Measurements from ENCODE around the gene TP53RK. TPM values are rescaled to one million over a fixed set of nuclear protein-coding genes. Genes with fewer than 3 reads are reported as not detected.

The TP53RK gene
- polyA plus RNA-seq, 1 of the 3 experiments (the other 2 are of a cell fraction) = 5.5 TPM

DNA sequence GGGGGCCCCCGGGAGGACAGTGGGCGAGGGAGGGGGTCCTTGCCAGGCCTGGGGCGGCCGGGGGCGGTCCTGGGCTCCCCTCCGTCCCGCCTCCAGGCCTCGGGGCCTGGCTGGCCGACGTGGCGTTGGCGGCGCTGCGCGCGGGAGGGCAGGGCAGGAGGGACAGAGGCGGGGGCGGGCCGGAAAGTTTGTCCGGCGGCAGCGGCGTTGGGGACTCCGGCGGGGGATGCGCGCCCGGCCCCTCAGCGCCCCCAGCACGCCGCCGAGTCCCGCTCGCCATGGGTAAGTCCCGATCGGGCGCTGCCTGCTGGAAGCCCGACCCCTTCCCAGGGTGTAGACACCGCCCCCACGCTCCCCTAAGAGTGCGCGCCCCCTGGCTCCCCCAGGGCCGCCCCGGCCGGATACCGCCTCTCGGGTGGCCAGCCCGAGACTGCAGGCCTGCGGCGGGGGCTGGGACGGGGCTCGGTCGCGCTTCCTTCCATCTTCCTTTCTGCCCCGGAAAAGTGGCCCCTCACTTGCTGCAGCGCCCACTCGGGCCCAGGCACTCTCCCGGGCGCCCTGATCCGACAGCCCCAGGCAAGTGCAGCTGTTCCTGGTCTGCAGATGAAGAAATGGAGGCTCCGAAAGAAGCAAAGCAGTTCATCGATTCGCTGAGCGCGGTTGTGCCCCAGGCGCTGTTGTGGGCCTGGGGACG lies 20.4 kb upstream of the TP53RK start, which contains the start of gene SLC2A10:
Gene SLC2A10 (plus strand): TSS at position 191 of the 694 bp plus-strand sequence. CDS start 88 bp downstream, at position 279.
- Histone ChIP-seq H4K20me1 (ENCODE audit: insufficient read depth) (no peaks in the 10 kb centered on the region), H3K9me2 (no peaks in the 10 kb centered on the region), H3K4me1 (ENCODE audit: control insufficient read depth in 1 of 2, insufficient read depth in 2 of 2, low read depth in 1 of 2, low read length in 1 of 2) (peaks cover 0 to 10% of the 10 kb centered on the region in 2 experiments; a peak in 1 of 4 replicates), H3K4me3 (ENCODE audit: low read depth in 2 of 2, low read length in 1 of 2) (peak within 1 kb of the TSS; percentile 73 to 80), H3K9me3 (peaks cover 5% of the 10 kb centered on the region; the same call in 1 of the 2 replicates), H3K79me2 (ENCODE audit: insufficient read depth) (peaks cover 16% of the 10 kb centered on the region; the same call in 1 of the 2 replicates), H2AFZ (ENCODE audit: low read depth) (peak within 1 kb of the TSS; percentile 90), H3K4me2 (peak within 1 kb of the TSS; percentile 86), H3F3A (replicated peaks; ENCODE audit: insufficient read depth) (no peaks in the 10 kb centered on the region), H3K27me3 (ENCODE audit: insufficient read depth) (no peaks in the 10 kb centered on the region), H3K36me3 (replicated peaks in 1 of 2; ENCODE audit: control insufficient read depth in 1 of 2, insufficient read depth in 2 of 2, low read length in 1 of 2) (no peaks in the 10 kb centered on the region), H3K9ac (peak within 1 kb of the TSS; percentile 86), H3K27ac (ENCODE audit: low read depth in 2 of 2, low read length in 1 of 2) (peak within 1 kb of the TSS; percentile 51 to 56; a peak in 3 of 4 replicates)
- no peak for TF ChIP-seq GATA2 (CRISPR knock-in tag; IDR thresholded peaks at IDR 0.05)
- TF ChIP-seq, protein P1, sequence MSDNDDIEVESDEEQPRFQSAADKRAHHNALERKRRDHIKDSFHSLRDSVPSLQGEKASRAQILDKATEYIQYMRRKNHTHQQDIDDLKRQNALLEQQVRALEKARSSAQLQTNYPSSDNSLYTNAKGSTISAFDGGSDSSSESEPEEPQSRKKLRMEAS (IDR thresholded peaks at IDR 0.05; ENCODE audit: low read depth) = 0 out of 2 replicates have a peak, but pooled peaks have one; percentile 16
- no peak for TF ChIP-seq RCOR1 (IDR thresholded peaks at IDR 0.05; ENCODE audit: low read length)
- no peak; the same call in 1 of the 2 replicates for TF ChIP-seq CTCF (IDR thresholded peaks at IDR 0.05)
- CTCF ChIA-PET = interaction anchor here (0.8 to 1.9 kb wide), 6 partner anchors 11 to 148 kb away, joined by 3 to 5 read pairs (median 4); no protein-coding TSS in a partner anchor
- WGBS (ENCODE audit: low lambda C conversion rate) = 27% methylated on average over 21 of the region's 67 CpGs
- POLR2A ChIA-PET = no interaction called here
- DNase-seq = peak; percentile 87

DNA sequence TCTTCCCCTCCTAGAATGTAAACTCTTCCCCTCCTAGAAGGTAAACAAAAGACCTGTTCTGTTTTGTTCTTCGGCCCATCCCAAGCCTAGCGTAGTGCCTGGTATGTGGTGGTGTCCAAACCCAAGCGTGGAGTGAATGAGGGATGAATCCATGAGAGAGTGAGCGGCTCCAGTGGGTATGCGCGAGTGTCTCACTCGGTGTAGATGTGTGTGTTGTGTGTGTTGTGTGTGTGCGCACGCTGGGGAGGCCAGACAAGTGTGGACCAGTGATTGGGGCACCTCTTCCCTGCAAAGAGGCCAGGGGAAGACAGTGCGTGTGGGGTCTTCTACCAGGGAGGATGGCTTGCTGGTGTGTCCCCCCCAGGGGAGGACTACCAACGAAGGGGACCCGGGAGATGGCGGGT lies 19.8 kb upstream of the TP53RK start:
- H3K9me2 ChIP-seq = no peaks in the 10 kb centered on the region
- H3K9ac ChIP-seq = peak overlapping the region; percentile 86
- H4K20me1 ChIP-seq (ENCODE audit: insufficient read depth) = no peaks in the 10 kb centered on the region
- no peaks in the 10 kb centered on the region for H3F3A ChIP-seq (replicated peaks; ENCODE audit: insufficient read depth)
- no peaks in the 10 kb centered on the region for H3K36me3 ChIP-seq (replicated peaks in 1 of 2; ENCODE audit: control insufficient read depth in 1 of 2, insufficient read depth in 2 of 2, low read length in 1 of 2)
- no peak for DNase-seq
- H3K4me3 ChIP-seq (ENCODE audit: low read depth in 2 of 2, low read length in 1 of 2) = peak overlapping the region; percentile 73 to 80
- CTCF ChIA-PET = interaction anchor here (0.8 kb wide), 2 partner anchors 11 to 14 kb away, joined by 4 read pairs; no protein-coding TSS in a partner anchor
- no peaks in the 10 kb centered on the region for H3K27me3 ChIP-seq (ENCODE audit: insufficient read depth)
- POLR2A ChIA-PET = no interaction called here
- WGBS (ENCODE audit: low lambda C conversion rate) = 87% methylated on average over 11 of the region's 13 CpGs
- peaks cover 16% of the 10 kb centered on the region; the same call in 1 of the 2 replicates for H3K79me2 ChIP-seq (ENCODE audit: insufficient read depth)
- H2AFZ ChIP-seq (ENCODE audit: low read depth) = peak overlapping the region; percentile 90
- H3K4me1 ChIP-seq (ENCODE audit: control insufficient read depth in 1 of 2, insufficient read depth in 2 of 2, low read depth in 1 of 2, low read length in 1 of 2) = peaks cover 0 to 10% of the 10 kb centered on the region in 2 experiments; a peak in 1 of 4 replicates
- H3K9me3 ChIP-seq = peaks cover 5% of the 10 kb centered on the region; the same call in 1 of the 2 replicates
- peak overlapping the region; percentile 86; the same call in 1 of the 2 replicates for H3K4me2 ChIP-seq
- peak overlapping the region; percentile 28 to 56; a peak in 3 of 4 replicates for H3K27ac ChIP-seq (ENCODE audit: low read depth in 2 of 2, low read length in 1 of 2)
- TF ChIP-seq GABPA (IDR thresholded peaks at IDR 0.05; ENCODE audit: low read depth) (no peak), RAD21 (IDR thresholded peaks at IDR 0.05; ENCODE audit: low read length) (no peak), NRF1 (IDR thresholded peaks at IDR 0.05; ENCODE audit: low read depth, low read length) (no peak), MXI1 (IDR thresholded peaks at IDR 0.05; ENCODE audit: low read depth, low read length) (no peak), CTCF (IDR thresholded peaks at IDR 0.05) (no peak), RXRA (IDR thresholded peaks at IDR 0.05; ENCODE audit: borderline replicate concordance, low read depth) (no peak), FOXM1 (IDR thresholded peaks at IDR 0.05; ENCODE audit: low read depth) (no peak), JUND (IDR thresholded peaks at IDR 0.05) (no peak), TEAD4 (IDR thresholded peaks at IDR 0.05; ENCODE audit: borderline replicate concordance, insufficient read depth) (no peak), TAF1 (IDR thresholded peaks at IDR 0.05; ENCODE audit: borderline replicate concordance, low read depth, low read length) (no peak), USF1 (IDR thresholded peaks at IDR 0.05; ENCODE audit: borderline replicate concordance, low read depth) (no peak), NFIC (IDR thresholded peaks at IDR 0.05; ENCODE audit: borderline replicate concordance) (no peak)
- TF ChIP-seq, protein P2, sequence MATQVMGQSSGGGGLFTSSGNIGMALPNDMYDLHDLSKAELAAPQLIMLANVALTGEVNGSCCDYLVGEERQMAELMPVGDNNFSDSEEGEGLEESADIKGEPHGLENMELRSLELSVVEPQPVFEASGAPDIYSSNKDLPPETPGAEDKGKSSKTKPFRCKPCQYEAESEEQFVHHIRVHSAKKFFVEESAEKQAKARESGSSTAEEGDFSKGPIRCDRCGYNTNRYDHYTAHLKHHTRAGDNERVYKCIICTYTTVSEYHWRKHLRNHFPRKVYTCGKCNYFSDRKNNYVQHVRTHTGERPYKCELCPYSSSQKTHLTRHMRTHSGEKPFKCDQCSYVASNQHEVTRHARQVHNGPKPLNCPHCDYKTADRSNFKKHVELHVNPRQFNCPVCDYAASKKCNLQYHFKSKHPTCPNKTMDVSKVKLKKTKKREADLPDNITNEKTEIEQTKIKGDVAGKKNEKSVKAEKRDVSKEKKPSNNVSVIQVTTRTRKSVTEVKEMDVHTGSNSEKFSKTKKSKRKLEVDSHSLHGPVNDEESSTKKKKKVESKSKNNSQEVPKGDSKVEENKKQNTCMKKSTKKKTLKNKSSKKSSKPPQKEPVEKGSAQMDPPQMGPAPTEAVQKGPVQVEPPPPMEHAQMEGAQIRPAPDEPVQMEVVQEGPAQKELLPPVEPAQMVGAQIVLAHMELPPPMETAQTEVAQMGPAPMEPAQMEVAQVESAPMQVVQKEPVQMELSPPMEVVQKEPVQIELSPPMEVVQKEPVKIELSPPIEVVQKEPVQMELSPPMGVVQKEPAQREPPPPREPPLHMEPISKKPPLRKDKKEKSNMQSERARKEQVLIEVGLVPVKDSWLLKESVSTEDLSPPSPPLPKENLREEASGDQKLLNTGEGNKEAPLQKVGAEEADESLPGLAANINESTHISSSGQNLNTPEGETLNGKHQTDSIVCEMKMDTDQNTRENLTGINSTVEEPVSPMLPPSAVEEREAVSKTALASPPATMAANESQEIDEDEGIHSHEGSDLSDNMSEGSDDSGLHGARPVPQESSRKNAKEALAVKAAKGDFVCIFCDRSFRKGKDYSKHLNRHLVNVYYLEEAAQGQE (IDR thresholded peaks at IDR 0.05; ENCODE audit: low read depth, low read length) = no peak
- TF ChIP-seq, protein P1 (IDR thresholded peaks at IDR 0.05; ENCODE audit: low read depth) = no peak
